ENCODE measurements around the gene PRKCQ.

DNA sequence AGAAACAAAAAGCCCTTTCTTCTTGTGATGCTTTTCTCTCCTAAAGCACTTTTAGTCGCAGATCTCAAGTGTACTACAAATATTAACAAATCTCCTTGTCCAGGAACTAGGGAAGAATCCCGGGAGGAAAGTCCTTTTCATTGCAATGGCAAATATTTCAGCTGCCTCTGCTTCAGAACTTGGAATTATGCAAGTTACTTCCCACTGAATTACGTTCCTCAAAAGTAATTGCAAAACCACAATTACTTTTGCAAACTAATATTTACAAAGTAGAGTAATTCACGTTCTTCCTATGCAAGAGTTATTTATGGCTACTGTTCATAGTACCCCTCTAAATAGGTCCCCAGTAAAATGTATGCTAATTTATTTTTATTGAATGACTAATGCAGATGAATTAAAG is 14.5 kb downstream of the PRKCQ start:
- TF ChIP-seq CTCF (IDR thresholded peaks at IDR 0.05) (no peak), POLR2A (IDR thresholded peaks at IDR 0.05) (no peak)

Measured in Peyer's patch (tissue), 4 donors.